Vagina (tissue), 2 donors: Measurements from ENCODE around the gene NUFIP1.

Source experiments
- CTCF ChIP-seq, 3 experiments: fragments of 450-650 bp in 2 of 3; fragments of 200-600 bp in 1 of 3; sonication (generic) in 1 of 3; IDR thresholded peaks; one replicate each; pipeline ENCODE4 v1.5.1; 2017 to 2019; ENCODE audit warnings: antibody characterized with exemption in 3 of 3, mild to moderate bottlenecking in 2 of 3, moderate library complexity in 2 of 3
- POLR2A ChIP-seq, 2 donors: fragments of 450-650 bp; IDR thresholded peaks; one replicate each; pipeline ENCODE4 v1.6.1; 2017; ENCODE audit warnings: antibody characterized with exemption in 2 of 2, mild to moderate bottlenecking in 2 of 2, moderate library complexity in 2 of 2

- TF ChIP-seq CTCF (IDR thresholded peaks at IDR 0.05) (peak in 1 of 3 experiments; percentile 22), POLR2A (IDR thresholded peaks at IDR 0.05) (no peak)
These were observed 16.2 kb downstream of the NUFIP1 start for GRCh38 chr13:44972956-44973581.
